Fibroblast of skin of abdomen (primary cell): ENCODE data around the gene METTL4.
A peak's percentile ranks its signal among the peaks of the same experiment; 100 is the strongest.
"Not testable (repeated sequence)": the region's sequence is repeated elsewhere in the genome, so short reads cannot be mapped to it uniquely, and the experiment has no call there.

Experiments
- DNase-seq: peaks from one replicate; pipeline ENCODE4 v3.0.0-alpha.2; 2013

METTL4 gene

DNA sequence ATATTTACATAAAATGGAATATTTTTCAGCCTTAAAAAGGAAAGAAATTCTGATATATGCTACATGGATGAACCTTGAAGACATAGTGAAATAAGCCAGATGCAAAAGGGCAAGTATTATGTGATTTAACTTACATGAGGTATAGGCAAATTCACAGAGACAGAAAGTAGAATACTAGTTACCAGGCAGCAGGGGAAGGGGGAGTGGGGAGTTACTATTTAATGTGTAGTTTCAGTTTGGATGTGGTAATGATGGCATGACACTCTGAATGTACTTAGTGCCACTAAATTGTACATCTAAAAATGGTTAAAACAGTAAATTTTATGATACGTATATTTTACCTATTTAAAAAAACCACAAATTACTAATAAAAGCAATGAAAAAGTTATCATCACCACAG lies 12.1 kb downstream of the METTL4 start:
- no peak for DNase-seq

DNA sequence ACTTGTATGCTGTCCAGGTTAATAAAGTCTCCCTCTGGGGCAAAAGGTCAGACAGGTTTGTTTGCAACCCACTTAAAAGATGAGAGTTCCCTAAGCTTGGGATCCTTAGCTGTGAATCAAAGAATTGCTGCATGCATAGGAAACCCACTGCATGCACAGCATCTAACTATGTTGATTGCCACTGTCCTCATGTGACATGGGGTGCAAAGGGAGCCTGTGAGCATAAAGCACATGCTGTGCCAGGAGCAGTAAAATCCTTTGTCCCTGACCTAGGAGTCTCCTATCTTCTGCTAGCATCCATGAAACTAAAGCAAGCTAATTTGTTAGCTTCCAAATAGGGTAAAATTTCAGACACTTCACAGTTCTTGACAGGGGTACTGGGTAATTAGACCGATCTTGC lies 13.8 kb downstream of the METTL4 start:
- no peak for DNase-seq

DNA sequence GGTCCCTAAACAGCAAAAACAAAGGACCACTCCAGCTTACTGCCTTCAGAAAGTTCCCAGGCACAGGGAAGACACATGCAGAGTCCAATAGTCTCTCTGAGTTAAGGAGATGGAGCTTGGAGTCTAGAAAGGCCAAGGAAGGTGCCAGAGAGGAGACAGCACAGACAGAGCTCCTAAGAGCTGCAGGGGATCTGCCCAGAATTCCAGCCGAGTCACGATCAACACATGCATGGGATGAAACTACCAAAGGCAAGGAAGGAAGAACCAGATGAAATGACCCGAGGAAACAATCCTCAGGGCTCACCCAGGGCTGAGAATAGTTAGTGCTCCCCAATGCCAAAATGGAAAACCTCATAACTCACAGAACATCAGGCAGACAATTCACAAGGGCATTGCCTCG lies 15.4 kb downstream of the METTL4 start:
- DNase-seq, result no peak

DNA sequence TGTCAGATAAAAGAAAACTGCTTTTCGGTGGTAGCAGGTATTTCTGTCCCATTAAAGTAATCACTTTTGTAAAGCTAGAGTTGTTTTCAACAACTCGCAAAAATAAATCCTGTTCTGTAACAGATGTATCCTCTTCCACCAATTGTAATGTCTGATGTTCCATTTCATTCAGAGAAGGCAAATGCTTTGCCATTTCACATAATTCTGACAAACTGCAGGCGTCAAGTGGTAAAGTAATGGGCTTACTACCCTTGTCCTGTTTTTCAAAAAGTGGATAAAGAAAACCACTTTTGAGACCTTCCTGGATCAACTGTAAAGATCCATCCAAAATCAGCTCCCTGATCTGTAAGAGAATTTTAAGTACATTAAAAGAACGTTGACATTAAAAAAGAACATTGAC lies 16.6 kb downstream of the METTL4 start:
- no peak for DNase-seq

DNA sequence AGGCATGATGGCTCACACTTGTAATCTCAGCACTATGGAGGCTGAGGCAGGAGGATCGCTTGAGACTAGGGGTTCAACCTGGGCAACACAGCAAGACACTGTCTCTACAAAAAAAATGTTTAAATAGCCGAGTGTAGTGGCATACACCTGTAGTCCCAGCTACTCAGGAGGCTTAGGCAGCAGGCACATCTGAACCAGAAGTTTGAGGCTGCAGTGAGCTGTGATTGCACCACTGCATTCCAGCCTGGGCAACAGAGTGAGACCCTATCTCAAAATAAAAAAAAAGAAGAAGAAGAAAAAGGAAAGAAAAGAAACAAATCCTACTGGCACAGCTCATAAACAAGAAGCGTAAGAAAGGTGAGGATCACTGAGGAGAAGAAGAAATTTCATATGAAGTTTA lies 19.9 kb downstream of the METTL4 start:
- DNase-seq, result no peak

DNA sequence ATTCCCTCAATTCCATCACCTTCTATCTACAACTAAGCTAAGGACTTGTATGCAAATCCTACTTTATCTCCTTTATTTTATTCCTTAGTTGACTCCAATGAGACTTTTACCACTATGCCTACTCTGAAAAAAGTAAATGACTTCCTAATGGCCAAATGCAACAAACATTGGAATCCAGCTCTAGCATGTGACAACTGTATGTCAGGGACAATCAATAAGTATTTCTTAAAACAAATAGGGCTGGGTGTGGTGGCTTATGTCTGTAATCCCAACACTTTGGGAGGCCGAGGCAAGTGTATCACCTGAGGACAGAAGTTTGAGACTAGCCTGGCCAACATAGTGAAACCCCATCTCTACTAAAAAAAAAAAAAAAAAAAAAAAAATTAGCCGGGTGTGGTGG lies 21.8 kb downstream of the METTL4 start:
- DNase-seq, result no peak

DNA sequence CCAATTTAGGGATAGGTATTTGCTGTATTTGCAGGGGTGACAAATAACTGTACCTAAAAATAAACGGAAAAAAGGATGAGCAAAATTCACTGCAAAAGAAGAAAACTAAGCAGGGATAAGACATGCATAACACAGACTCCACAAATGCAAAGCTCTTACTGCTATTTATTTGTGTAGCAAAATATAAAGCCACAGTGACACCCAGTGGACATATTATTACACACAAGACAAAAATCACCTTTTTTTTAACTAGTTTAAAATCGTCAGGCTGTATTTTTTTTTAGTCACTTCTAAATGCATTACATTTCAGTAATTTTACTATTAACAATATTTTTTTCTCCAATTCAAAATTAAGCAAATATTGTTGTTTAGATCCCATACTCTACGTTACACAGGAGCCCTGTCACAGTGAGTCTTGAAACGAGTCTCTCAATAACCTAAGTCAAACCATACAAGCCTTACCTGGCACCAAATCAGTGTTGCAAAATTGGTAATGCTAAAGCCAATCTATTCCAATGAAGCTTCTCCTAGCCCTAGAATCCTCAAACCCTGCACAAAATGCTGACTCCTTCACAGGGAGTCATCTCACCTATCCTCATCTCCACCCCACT lies 23.7 kb downstream of the METTL4 start:
- DNase-seq, result peak; percentile 47

DNA sequence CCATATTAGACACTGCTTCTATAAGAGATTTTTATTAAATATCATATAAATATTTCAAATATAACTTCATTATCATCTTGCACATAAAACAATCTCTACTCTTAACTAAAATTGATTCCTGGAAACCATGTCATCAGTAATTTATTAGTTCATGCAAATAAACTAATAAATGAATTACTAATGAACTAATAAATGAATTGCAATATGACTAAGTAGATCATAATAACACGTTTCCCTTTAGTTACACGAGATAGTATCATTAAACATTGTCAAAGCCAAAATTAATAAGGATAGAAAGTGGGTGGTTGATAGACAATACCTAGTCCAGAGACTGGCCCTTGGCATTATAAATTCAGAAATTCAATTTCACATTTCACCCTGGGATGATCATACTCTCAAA lies 26.1 kb downstream of the METTL4 start:
- DNase-seq, result no peak

DNA sequence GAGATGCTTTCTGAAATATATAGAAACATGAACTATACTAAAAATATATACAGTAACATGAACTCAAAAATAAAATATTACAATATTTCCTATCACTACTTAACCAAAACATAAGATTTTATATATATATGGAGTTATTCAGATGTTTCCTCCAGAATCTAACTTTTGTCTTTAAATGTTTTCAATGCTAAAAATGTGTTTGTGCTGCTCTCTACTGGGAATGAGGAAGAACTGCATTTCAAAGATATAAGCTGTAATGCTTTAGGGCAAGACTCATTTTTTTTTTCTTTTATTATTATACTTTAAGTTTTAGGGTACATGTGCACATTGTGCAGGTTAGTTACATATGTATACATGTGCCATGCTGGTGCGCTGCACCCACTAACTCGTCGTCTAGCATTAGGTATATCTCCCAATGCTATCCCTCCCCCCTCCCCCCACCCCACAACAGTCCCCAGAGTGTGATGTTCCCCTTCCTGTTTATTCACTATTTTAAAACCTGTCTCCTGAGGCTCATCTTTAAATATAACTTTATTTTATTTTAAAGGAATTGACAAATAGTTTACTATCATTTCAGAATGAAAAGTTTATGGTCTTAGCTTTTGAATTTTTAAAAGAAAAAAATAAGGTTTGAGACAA lies 29.3 kb downstream of the METTL4 start:
- DNase-seq, result peak; percentile 45

DNA sequence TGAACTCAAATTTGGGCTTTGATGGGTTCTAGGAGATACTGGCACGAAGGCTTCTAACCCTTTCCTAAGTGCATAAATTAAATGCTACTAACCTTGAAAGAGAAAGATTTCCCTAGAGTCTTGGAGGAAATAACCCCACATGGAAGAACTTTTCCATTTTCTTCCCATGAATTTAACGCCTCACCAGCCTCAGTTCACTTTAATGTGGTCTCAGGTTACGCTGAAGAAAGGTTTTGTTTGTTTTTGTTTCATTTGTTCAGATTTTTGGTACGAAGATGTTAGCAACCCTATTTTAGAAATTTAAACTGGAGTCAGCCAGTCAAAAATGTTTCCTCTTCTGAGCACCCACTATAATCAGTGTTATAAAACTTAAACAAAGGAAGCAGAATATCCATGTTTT lies 30.7 kb downstream of the METTL4 start:
- DNase-seq, result no peak

DNA sequence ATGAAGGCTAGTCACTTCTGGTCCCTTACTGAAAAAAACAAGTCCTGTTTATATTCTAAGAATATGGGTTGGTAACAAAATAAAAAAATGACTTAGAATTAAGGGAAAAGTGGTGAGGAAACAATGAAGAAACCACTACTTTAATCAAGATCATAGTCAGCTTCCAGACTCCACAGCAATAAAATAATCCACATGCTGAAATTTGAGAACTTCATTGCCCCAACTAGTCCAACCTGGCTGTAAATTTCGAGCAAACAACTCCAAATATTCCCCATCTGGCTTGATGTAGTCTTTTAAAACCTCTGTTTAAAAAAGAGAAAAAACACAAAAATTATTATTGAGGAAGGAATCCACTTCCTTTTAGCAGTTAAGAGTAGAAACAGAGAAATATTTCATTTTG lies 32.5 kb downstream of the METTL4 start:
- peak; percentile 38 for DNase-seq

DNA sequence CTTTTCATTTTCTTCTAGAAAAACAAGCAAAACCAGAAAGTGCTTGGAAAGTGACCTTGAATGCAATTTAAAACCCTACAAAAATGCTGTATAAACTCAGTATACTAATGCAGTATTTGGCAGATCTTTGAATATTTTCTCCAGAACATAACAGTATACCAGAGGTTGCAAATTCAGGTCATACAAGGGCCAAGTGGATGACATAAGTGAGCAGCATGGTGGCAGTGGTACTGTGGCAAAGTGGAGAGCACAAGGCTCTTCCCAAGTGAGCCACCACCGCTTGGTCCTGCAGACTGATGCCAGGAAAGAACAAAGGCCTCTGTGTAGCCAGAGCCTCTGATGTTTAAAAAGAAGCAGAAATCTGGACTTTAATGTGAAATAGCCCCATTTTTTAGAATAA lies 33.1 kb downstream of the METTL4 start:
- no peak for DNase-seq

DNA sequence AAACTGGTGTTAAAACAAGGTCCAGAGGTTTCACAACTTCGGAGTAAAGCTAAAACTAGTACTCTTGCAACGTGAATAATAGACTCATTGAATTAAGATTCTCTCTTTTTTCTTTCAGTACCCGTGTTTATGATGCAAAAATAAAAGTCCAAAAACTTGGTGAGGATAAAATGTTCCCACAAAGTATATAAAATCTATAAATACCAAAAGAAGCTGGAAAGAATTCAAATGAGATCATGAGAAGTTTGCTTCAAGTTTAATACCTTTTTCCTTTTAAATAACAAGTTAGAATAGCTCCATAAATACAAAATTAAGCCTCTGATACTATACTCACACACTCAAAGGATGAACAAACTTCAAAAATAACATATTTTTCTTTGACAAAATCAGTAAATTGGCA lies 34.0 kb downstream of the METTL4 start:
- no peak for DNase-seq

DNA sequence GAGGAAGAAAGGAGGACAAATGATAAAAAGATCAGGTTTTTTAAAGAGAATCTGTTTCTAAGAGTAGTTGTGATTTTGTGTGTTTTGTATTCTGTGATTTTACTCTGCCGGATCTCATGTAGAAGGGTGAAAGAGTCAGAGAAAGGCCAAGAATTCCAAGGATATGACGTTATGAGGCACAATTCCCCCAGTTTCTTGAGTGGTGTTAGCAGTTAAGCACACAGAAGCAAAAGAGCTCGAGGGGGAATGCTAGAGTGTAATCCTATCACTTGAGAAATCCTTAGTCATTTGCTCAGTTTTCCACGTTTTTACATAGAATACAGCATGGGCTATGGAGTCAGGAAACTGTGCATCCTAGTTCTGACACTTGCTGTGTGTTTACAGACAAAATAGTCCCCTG lies 34.8 kb downstream of the METTL4 start:
- peak; percentile 54 for DNase-seq

DNA sequence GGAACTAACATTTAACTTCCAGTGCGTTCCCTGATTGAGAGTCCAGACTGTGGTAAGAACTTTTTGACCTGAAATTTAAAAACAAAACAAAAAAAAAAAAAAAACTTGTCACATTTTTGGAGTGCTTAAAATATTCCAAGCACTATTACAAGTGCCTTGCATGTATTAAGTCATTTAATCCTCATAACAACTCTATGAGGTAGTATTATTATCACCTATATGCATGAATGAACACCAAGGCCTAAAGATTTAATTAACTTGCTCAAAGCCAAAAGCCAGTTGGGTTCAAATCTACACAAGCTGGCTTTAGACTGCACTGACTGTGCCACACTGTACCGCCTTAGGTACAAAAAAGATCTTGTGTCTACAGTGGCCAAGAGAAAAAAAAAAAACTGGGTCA lies 35.2 kb downstream of the METTL4 start:
- DNase-seq, result no peak

DNA sequence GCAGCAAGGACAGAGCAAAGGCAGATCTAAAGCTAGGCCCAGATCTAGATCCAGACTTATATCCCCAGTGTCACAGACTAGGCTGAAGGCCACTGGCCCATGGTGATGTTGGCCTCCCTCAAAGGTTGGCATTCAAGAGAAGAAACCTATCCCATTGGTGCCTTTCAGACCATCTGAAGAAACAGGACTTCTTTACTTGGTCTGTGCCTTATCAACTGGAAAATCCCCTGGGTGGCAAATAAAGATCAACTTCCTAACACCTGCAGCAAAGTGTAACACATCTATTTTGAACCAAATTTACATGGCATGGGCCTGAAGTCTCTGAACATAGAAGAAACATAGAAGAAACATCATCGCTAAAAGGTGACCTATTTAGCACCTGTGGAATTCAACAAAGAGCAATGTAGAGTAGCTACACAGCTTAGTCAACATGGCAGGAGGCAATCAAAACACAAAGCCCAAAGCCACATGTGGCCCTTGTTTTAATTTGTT lies 35.8 kb downstream of the METTL4 start:
- DNase-seq, result no peak

DNA sequence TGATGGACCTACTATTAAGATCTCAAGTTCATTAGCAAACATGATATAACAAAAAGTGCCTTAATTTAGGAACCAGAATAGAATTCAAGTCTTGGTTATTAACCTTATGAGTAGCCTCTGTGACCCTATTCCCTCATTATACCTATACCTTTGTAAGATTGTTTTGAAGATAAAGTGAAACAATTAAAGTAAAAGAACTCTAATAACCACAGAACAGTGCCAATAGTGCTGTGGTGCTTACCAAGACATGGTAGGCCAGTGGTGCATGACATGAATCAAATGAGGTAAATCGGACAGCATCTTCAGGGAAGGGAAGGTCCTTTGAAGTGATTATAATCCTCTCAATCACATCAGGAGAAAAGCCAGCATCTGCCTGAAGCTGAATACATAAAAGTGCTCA lies 36.4 kb downstream of the METTL4 start:
- DNase-seq, result no peak

DNA sequence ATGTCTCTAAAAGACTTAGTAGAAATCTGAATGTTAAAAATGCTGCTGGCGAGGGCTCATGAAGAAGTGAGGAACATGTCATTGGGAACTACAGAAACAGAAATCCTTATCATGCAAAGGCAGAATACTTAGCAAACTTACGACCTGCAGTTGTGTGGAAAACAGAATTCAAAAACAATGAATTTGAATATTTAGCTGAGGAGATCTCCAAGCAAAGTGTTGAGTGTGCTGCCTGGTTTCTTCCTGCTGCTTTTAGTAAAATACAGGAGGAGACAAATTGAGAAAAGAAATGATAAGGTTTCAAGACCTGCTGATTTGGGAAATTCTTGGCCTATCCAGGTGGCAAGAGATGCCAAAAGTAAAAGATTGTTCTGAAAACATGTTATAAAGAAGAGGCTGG lies 38.5 kb downstream of the METTL4 start:
- DNase-seq, result no peak

DNA sequence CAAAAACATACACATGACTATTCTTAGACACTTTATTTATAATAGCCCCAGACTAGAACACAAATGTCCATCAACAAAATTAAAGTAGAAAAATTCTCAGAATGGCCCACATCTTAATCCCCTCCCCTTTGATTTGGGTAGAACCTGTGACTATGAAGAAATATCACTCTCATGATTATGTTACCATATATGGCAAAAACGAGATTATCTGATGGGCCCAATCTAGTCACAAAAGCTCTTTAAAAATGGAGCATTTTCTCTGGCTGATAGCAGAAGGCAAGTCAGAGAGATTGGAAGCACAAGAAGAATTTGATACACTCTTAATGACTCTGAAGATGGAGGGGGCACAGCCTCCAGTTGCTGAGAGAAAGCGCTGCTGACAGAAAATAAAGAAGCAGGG lies 39.6 kb downstream of the METTL4 start:
- no peak for DNase-seq

DNA sequence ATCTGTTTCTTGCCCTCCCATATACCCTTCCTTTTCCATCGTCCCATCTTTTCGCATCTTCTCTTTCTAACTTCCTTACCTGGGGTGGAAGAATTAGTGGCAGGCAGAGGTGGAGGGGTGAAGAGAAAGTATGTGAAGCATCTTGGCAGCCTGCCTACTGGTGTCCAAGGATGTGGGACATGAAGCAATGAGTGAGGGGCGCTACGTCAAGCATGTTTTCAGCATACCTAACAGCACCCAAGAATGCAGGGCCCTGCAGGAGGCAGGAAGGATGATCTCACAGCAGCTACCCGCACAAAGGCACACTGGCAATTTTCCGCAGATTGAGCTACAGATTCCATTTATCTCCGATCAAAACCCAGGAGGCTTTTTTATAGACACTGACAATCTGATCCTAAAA lies 42.2 kb downstream of the METTL4 start:
- peak; percentile 79 for DNase-seq

DNA sequence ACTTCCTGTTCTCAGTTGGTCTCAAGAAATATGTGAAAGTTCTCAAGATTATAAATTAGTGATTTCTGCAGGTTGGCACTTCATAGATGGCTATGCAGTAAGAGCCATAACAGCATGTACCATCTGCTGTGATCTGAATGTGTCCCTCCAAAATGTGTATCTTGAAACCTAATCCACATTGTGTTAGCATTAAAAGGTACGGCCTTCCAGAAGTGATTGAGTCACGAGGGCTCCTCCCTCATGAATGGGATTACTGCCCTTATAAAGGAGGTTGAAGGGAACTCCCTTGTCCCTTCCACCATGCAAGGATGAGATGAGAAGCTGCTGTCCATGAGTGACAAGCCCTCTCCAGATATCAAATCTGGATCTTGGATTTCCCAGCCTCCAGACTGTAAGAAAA lies 45.0 kb downstream of the METTL4 start:
- no peak for DNase-seq

DNA sequence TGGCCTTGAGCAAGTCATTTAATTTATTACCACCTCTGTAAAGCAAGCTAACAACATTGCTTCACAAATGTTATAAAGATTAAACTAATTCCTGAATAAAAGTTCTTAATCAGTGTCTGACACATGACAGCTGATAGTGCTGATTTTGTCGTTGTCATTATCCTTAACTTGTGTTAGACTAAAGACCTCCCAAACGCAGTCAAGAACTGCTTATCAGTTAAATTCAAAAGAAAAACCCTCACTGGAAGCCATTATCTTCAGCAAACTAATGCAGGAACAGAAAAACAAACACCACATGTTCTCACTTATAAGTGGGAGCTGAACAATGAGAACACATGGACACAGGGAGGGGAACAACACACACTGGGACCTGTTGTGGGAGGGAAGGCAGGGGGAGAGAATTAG lies 46.5 kb downstream of the METTL4 start:
- DNase-seq, result not testable (repeated sequence)

DNA sequence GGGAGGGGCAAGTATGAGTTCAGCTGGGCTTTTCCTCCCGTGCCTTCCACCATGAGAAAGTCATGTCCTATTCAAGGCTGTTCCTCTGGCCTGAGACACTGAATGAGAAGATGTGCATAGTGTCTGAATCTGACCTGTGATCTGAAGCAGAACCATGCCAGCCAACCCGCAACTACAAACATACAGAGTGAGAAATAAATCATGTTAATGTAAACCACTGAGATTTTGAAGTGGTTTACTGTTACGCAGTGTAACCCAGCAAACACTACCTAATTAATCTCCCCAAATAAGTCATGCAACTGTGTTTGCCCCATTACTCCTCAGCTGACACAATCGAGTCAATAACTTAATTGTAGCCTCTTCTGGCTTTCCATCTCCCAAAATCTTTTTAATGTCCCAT lies 49.2 kb downstream of the METTL4 start:
- DNase-seq, result no peak

DNA sequence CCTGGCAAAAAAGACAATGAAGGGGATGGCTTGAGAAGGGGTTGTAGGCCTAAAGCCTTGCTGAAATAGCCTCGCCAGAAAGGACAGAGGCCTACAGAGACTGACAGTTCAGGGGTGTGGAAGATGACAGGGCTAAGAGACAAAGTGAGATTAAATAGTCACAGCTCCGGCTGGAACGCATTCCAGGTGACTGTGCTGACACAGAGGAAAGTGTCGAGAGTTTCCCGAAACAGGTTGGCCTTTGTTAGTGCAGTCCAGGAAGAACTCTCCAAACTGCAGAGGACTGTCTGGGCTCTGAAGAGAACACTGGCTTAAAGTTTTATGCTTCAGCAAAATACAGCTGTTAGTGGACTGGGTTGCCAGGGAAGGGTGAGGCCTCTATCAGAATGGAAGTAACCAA lies 52.8 kb downstream of the METTL4 start:
- no peak for DNase-seq
